Neural cell (in vitro differentiated cells): Measurements from ENCODE around the gene PPP1R13B. TPM values are rescaled to one million over a fixed set of nuclear protein-coding genes. Genes with fewer than 3 reads are reported as not detected.

ENCODE experiments used
- H2AFZ ChIP-seq: fragments of 200-600, 300-800 bp; sonication (generic), shearing (Covaris generic); 2 replicates; pipeline ENCODE4 v1.6.0; 2014; ENCODE audit warnings: low read depth, mild to moderate bottlenecking, antibody characterized with exemption, low read length, moderate library complexity
- H3F3A ChIP-seq: fragments of 200-600 bp; shearing (Covaris generic); 2 replicates; pipeline ENCODE4 v1.6.1; 2016; ENCODE audit warnings: mild to moderate bottlenecking, moderate library complexity, mixed read lengths, antibody characterized with exemption, low read length; ENCODE audit not compliant: insufficient read depth, poor library complexity, severe bottlenecking
- H3K27ac ChIP-seq: fragments of 200-600, 300-800 bp; sonication (generic), shearing (Covaris generic); 2 replicates; pipeline ENCODE4 v1.5.1; 2014; ENCODE audit warnings: mild to moderate bottlenecking, low read length, moderate library complexity
- H3K27me3 ChIP-seq: fragments of 300-800, 200-600 bp; sonication (generic), shearing (Covaris generic); 2 replicates; pipeline ENCODE4 v1.6.0; 2014; ENCODE audit warnings: mild to moderate bottlenecking, low read depth, low read length, moderate library complexity; ENCODE audit not compliant: insufficient read depth
- H3K36me3 ChIP-seq: fragments of 300-800, 200-600 bp; sonication (generic), shearing (Covaris generic); 2 replicates; pipeline ENCODE4 v1.5.1; 2014; ENCODE audit warnings: mild to moderate bottlenecking, antibody characterized with exemption, low read length, moderate library complexity; ENCODE audit not compliant: insufficient read depth
- H3K4me2 ChIP-seq: fragments of 300-800, 200-600 bp; sonication (generic), shearing (Covaris generic); 2 replicates; pipeline ENCODE4 v1.6.0; 2014; ENCODE audit warnings: mild to moderate bottlenecking, low read length
- H3K4me3 ChIP-seq: fragments of 300-800, 200-600 bp; sonication (generic), shearing (Covaris generic); 2 replicates; pipeline ENCODE4 v1.5.1; 2014; ENCODE audit warnings: mild to moderate bottlenecking, low read length, moderate library complexity
- H3K79me2 ChIP-seq: fragments of 200-600 bp; shearing (Covaris generic); replicated peaks from 2 replicates; pipeline ENCODE4 v1.6.0; 2014; ENCODE audit warnings: mild to moderate bottlenecking, low read length, moderate library complexity; ENCODE audit not compliant: insufficient read depth
- H3K9ac ChIP-seq: fragments of 300-800, 200-600 bp; sonication (generic), shearing (Covaris generic); 2 replicates; pipeline ENCODE4 v1.6.1; 2016; ENCODE audit warnings: mild to moderate bottlenecking, low read length, mixed read lengths
- H3K9me2 ChIP-seq: fragments of 200-600 bp; shearing (Covaris generic); 2 replicates; pipeline ENCODE4 v1.6.1; 2016; ENCODE audit warnings: mild to moderate bottlenecking, low read length, mixed read lengths; ENCODE audit not compliant: insufficient read depth
- H3K9me3 ChIP-seq: fragments of 200-600, 300-800 bp; sonication (generic), shearing (Covaris generic); 2 replicates; pipeline ENCODE4 v1.6.1; 2016; ENCODE audit warnings: mild to moderate bottlenecking, mixed run types, low read length, moderate library complexity, mixed read lengths
- H4K20me1 ChIP-seq: fragments of 200-600 bp; shearing (Covaris generic); 2 replicates; pipeline ENCODE4 v1.6.1; 2016; ENCODE audit warnings: mild to moderate bottlenecking, mixed run types; ENCODE audit not compliant: insufficient read depth
- CTCF ChIP-seq: fragments of 450-650 bp; IDR thresholded peaks from 2 replicates; pipeline ENCODE4 v1.5.1; 2014; ENCODE audit warnings: antibody characterized with exemption, mild to moderate bottlenecking, moderate library complexity; ENCODE audit not compliant: poor library complexity, severe bottlenecking
- EP300 ChIP-seq: fragments of 450-650 bp; conservative IDR thresholded peaks from 2 replicates; pipeline ENCODE4 v1.6.1; 2014; ENCODE audit warnings: antibody characterized with exemption, mild to moderate bottlenecking, moderate library complexity; ENCODE audit not compliant: poor library complexity, severe bottlenecking
- EZH2 ChIP-seq: fragments of 200-600, 300-800 bp; shearing (Covaris generic), sonication (generic); IDR thresholded peaks from 2 replicates; pipeline ENCODE4 v1.6.1; 2014; ENCODE audit warnings: antibody characterized with exemption, low read length, borderline replicate concordance, mild to moderate bottlenecking; ENCODE audit not compliant: insufficient read depth, poor library complexity, severe bottlenecking
- MXI1 ChIP-seq: fragments of 450-650 bp; conservative IDR thresholded peaks from 2 replicates; pipeline ENCODE4 v1.6.1; 2014; ENCODE audit warnings: antibody characterized with exemption, mild to moderate bottlenecking; ENCODE audit not compliant: poor library complexity, severe bottlenecking
- POLR2AphosphoS5 ChIP-seq: IDR thresholded peaks from 2 replicates; pipeline ENCODE4 v1.6.1; 2012
- RAD21 ChIP-seq: fragments of 450-650 bp; conservative IDR thresholded peaks from 2 replicates; pipeline ENCODE4 v1.6.1; 2014; ENCODE audit warnings: antibody characterized with exemption, mild to moderate bottlenecking, moderate library complexity
- SMC3 ChIP-seq: fragments of 450-650 bp; conservative IDR thresholded peaks from 2 replicates; pipeline ENCODE4 v1.6.1; 2014; ENCODE audit warnings: antibody characterized with exemption, mild to moderate bottlenecking, moderate library complexity; ENCODE audit not compliant: poor library complexity
- TAF1 ChIP-seq: IDR thresholded peaks from 2 replicates; pipeline ENCODE4 v1.6.1; 2012; ENCODE audit warnings: low read depth
- polyA plus RNA-seq: library from polyadenylated mRNA; depleted of rRNA; stranded (reverse); fragments of >200 nt; gene quantifications from 2 replicates; pipeline ENCODE4 v1.2.3, GENCODE V29; 2014
- TF ChIP-seq, protein P1 (sequence below): IDR thresholded peaks from 2 replicates; pipeline ENCODE4 v1.6.1; 2012; ENCODE audit warnings: borderline replicate concordance

Gene PPP1R13B
- polyA plus RNA-seq, 1 donor from 2014 or later: 8.2 TPM

- Histone ChIP-seq H3K27ac (no peak overlapping the region), H3K9me2 (no peaks in the 10 kb centered on the region), H3K9ac (no peak overlapping the region), H3K27me3 (no peaks in the 10 kb centered on the region), H3K9me3 (no peaks in the 10 kb centered on the region), H4K20me1 (no peaks in the 10 kb centered on the region), H3K4me2 (no peak overlapping the region), H3K4me3 (no peak overlapping the region), H3F3A (no peaks in the 10 kb centered on the region), H3K79me2 (no peaks in the 10 kb centered on the region), H2AFZ (no peak overlapping the region), H3K36me3 (no peaks in the 10 kb centered on the region)
- no peak for TF ChIP-seq POLR2AphosphoS5
- TF ChIP-seq MXI1: no peak
- TF ChIP-seq EP300: no peak
- no peak for TF ChIP-seq TAF1
- TF ChIP-seq SMC3: no peak
- no peak for TF ChIP-seq RAD21
- TF ChIP-seq, protein P1, sequence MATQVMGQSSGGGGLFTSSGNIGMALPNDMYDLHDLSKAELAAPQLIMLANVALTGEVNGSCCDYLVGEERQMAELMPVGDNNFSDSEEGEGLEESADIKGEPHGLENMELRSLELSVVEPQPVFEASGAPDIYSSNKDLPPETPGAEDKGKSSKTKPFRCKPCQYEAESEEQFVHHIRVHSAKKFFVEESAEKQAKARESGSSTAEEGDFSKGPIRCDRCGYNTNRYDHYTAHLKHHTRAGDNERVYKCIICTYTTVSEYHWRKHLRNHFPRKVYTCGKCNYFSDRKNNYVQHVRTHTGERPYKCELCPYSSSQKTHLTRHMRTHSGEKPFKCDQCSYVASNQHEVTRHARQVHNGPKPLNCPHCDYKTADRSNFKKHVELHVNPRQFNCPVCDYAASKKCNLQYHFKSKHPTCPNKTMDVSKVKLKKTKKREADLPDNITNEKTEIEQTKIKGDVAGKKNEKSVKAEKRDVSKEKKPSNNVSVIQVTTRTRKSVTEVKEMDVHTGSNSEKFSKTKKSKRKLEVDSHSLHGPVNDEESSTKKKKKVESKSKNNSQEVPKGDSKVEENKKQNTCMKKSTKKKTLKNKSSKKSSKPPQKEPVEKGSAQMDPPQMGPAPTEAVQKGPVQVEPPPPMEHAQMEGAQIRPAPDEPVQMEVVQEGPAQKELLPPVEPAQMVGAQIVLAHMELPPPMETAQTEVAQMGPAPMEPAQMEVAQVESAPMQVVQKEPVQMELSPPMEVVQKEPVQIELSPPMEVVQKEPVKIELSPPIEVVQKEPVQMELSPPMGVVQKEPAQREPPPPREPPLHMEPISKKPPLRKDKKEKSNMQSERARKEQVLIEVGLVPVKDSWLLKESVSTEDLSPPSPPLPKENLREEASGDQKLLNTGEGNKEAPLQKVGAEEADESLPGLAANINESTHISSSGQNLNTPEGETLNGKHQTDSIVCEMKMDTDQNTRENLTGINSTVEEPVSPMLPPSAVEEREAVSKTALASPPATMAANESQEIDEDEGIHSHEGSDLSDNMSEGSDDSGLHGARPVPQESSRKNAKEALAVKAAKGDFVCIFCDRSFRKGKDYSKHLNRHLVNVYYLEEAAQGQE: no peak
- TF ChIP-seq CTCF: no peak
These were observed 76.5 kb downstream of the PPP1R13B start for GRCh38 chr14:103770902-103771301.

- no peak for TF ChIP-seq EZH2
- Histone ChIP-seq H2AFZ (no peak overlapping the region), H3K27me3 (no peaks in the 10 kb centered on the region), H4K20me1 (no peaks in the 10 kb centered on the region), H3K9me2 (no peaks in the 10 kb centered on the region), H3K79me2 (no peaks in the 10 kb centered on the region), H3K9me3 (no peaks in the 10 kb centered on the region), H3K27ac (no peak overlapping the region), H3K9ac (no peak overlapping the region), H3F3A (no peaks in the 10 kb centered on the region), H3K4me3 (no peak overlapping the region), H3K4me2 (no peak overlapping the region), H3K36me3 (no peaks in the 10 kb centered on the region)
These were observed 76.9 kb downstream of the PPP1R13B start for GRCh38 chr14:103770500-103770899.

GRCh38 chr14:103767336-103767894 lies 80.0 kb downstream of the PPP1R13B start:
- Histone ChIP-seq H3K27ac (no peak overlapping the region), H2AFZ (no peak overlapping the region), H3K27me3 (no peaks in the 10 kb centered on the region), H4K20me1 (no peaks in the 10 kb centered on the region), H3K4me3 (no peak overlapping the region), H3K9me2 (no peaks in the 10 kb centered on the region), H3F3A (no peaks in the 10 kb centered on the region), H3K9me3 (no peaks in the 10 kb centered on the region), H3K79me2 (no peaks in the 10 kb centered on the region), H3K9ac (no peak overlapping the region), H3K36me3 (no peaks in the 10 kb centered on the region), H3K4me2 (no peak overlapping the region)
- TF ChIP-seq POLR2AphosphoS5 (no peak), EP300 (no peak), TAF1 (no peak), CTCF (no peak), SMC3 (no peak), EZH2 (no peak), RAD21 (no peak), MXI1 (no peak)
- TF ChIP-seq, protein P1: no peak
